ENCODE results near the gene MBTPS1.
A peak's percentile ranks its signal among the peaks of the same experiment; 100 is the strongest.

Gene MBTPS1

GRCh38 chr16:84098939-84099338, 17.8 kb downstream of the MBTPS1 start:
- no peak for DNase-seq (ENCODE audit: low read depth, low spot score)

GRCh38 chr16:84096447-84097005, 20.2 kb downstream of the MBTPS1 start:
- DNase-seq (ENCODE audit: low read depth, low spot score) = no peak

DNA sequence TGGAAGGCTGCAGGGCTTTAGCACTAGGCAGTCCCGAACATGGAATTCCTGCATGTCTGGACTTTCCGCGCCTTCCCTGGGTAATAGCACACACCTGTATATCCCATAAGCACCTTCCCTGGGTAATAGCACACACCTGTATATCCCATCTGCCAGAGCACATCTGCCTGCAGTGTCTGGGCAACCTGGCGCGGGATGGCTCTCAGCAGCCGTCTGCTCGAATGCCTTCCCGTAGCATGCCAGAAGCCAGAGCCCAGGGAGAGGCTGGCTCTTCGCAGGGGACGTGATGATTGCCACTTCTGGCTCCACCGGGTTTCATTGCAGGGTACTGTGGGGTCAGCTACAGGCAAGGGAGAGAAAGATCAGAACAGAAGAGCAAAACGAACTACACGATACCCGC, 21.3 kb downstream of the MBTPS1 start:
- no peak for DNase-seq (ENCODE audit: low read depth, low spot score)

DNA sequence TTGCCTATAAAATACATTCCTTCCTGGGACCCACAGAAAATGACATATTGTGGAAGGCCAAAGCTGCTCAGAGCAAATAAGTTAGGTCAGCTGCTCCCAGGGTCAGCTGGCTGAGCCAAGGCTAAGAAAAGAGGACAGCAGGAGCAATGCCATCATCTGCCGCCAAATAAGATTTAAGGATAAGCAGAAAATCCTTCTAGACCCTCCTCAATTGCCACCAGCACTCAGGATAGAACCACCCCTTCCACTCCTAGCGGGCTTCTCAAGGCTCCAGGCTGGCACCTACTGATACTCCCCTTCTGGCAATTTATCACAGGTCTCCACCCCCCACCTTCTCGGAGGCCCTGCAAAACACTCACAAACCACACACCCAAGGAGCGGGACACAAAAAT, 22.9 kb downstream of the MBTPS1 start:
- DNase-seq (ENCODE audit: low read depth, low spot score) = no peak

DNA sequence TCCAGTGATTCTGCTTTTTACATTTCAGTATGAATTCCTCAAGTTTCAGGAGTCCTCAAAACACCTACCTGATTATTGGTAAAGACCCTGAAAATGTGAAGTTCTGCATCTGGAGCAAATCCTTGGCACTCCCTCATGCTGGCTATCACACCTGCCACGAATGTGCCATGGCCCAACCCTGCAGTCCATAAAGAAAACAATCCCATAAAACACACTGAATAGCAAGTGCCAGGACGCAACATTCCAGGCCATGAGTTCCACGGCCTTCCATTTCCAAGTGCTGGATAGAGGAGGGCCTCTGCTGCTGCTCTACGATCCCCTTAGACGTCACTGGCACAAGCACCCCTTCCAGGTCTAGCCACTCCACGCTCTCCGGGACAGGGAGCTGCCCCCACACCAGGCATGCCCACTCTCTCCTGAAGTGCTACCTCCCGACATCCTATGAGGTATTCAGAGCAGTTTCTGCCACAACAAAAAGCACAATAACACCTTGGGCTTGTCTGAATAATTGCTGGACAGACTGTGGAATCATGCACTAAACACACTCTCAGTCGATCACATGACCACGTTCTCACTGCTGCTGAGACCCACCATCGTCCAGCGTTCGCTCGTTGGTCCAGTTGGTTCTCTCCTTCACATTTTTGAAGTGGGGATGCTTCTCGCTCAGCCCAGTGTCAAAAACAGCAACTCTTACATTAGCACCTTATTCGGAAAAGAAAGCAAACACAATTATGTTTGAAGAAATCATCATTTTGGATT, 23.4 kb downstream of the MBTPS1 start:
- DNase-seq (ENCODE audit: low read depth, low spot score) = no peak

GRCh38 chr16:84091460-84091859, 25.3 kb downstream of the MBTPS1 start:
- DNase-seq (ENCODE audit: low read depth, low spot score) = no peak

DNA sequence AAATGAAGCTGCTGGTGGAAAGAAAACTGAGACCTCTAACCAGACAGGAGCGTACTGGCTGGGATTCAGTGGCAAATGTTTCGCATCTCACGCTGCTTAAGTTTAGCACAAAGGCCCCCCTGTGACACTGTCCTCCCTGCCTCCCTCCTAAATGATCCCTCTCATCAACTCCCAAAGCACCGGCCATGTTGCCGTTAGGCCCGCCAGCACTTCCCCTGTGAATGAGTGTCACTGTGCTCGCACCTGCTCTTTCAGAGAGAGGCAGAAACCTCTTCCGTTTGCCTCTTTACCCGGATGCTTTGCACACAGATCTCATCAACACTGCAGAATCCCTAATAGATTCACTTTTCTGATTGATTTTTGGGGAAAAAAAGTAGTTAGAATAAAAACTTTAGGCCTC, 26.5 kb downstream of the MBTPS1 start:
- no peak for DNase-seq (ENCODE audit: low read depth, low spot score)

DNA sequence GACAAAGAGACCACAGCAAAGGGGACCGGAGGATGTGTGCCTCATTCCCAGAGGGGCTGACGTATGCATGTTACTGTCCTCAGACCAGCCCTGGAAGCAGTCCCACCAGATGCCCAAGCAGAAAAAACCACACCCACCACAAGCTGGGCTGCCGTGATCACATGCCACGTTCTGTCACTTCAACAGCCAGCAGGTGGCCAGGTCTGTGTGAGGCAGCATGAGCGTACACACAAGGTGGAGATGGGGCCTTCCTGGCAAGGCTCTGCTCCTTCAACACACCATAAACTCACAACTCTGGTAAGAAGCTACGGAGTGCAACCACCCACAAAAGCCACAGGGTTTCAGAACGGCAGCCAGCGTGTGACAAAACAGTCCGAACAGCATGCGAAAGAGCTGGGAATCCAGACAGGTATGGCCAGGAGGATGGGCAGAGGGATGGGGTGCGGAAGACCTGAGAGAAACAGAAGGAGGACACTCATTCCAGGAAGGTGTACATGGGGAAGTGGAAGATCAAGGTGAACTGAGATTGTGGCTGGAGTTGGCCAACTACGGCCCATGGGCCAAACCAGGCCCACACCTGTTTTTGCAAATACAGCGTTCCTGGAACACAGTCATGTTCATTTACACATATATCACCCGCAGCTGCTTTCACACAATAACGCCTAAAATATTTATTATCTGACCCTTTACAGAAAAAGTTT, 27.9 kb downstream of the MBTPS1 start:
- no peak for DNase-seq (ENCODE audit: low read depth, low spot score)

DNA sequence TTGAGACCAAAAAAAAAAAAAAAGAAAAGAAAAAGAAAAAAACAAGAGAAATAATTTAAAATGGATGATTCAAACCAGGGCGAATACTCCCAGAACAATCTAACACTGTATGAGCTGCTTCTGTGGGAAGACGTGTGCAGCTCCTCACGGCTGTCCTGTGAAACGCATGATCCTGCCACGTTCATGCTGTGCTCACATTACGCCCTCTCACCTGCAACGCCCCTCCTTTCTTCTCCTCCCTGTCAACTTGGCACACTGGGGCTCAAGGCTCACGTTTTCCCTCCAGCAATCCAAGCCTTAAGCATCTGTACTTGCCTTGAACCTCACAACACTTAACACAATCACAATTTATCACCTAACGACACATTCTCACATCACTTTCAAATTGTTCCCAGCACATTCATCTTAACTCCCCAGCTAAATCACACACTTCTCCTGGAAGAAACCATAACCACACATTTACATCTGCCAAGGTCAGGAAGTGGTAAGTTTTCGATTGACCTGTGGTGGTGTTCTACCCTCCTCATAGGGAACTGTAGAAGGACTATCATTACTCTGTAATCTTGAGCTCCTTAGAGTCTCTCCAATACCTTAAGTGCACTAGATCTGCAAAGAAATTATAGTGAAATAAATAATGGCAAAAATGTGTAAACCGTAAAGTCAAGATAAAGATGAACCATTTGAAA, 29.1 kb downstream of the MBTPS1 start:
- DNase-seq (ENCODE audit: low read depth, low spot score) = no peak

- no peak for DNase-seq (ENCODE audit: low read depth, low spot score)
Observed at GRCh38 chr16:84087001-84087400, 29.7 kb downstream of the MBTPS1 start.

GRCh38 chr16:84086341-84086740, 30.4 kb downstream of the MBTPS1 start:
- DNase-seq (ENCODE audit: low read depth, low spot score) = no peak

- DNase-seq (ENCODE audit: low read depth, low spot score) = no peak
Observed at GRCh38 chr16:84085773-84086172, 31.0 kb downstream of the MBTPS1 start.

GRCh38 chr16:84085271-84085667, 31.5 kb downstream of the MBTPS1 start:
- no peak for DNase-seq (ENCODE audit: low read depth, low spot score)

DNA sequence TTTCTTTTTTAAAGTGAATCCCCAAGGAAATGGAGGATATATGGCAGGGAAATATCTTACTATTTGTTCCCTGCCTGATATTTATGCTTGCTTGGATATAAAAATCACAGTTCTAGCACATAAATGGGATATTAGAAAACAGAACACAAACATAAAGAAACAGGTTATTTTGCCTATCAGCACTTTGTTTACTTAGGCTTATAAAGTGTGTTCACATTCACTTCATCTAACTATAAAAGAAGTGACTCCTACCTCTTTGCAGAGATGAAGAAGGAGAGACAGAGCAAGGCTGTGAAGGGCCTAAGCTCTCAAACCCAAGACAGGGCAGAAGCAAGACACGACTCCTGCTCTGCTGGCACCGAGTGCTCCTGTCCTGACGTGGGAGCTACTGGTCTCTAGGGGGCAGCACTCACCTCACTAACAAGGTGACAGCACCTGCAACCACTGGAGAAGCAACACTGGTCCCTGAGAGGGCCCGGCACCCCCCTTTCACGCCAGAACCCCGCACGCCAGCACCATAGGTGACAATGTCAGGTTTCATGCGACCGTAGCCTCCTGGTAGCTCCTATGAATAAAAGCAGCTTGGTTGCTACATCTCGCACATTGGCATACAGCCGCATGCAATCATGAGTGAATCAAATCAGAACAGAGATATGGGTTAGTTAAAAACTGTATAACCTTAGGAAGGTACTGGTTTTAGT, 32.0 kb downstream of the MBTPS1 start:
- peak; percentile 24 for DNase-seq (ENCODE audit: low read depth, low spot score)

DNA sequence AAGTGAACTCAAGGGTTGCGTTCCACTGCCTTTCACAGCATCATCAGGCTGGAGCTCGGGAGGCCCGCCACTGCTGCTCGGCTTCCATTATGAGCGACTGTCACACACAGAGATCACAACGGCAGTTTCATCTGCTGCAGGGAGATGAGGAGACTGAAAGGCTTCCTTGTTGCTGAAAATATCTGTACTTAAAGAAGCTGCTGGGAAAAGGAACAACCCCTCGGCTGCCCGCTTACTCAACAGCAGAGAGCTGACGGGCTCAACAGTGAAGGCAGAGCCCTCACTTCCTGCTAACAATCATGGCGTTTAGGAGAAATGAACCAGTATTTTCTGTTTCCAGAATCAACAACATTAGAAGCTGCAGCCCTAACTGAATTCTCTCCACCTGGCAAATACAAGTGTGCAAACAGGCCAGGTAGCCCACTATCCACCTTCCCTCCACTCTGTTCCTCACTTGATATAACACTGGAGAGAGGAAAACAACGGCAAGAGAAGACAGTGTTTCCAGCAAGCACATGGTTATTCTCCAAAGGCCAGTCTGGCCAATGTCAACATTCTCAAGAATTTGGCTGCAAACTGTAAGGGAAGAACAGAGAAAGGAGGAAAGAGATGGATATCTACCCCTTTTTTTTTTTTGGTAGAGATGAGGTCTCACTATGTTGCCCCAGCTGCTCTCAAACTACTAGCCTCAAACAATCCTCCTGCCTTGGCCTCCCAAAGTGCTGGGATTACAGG, 33.7 kb downstream of the MBTPS1 start:
- no peak for DNase-seq (ENCODE audit: low read depth, low spot score)

DNA sequence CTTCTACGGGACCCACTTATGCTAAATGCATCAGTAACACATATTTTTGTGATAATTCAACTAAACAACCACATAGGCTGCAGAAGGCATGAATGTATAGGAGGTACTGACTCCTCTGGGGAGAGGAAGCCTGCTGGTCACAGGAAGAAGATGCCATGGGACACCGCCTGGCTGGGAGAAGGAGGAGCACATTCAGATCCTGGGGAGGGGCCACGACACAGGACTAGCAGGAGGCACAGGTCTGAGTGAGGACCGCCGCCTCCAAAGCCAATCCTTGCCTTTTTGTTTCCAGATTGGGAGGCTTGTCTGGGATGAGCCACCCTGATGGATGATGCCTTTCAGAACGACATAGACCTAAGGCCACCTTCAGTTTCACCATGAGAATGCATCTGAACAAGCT, 34.6 kb downstream of the MBTPS1 start:
- no peak for DNase-seq (ENCODE audit: low read depth, low spot score)

GRCh38 chr16:84081446-84081989, 35.2 kb downstream of the MBTPS1 start:
- DNase-seq (ENCODE audit: low read depth, low spot score) = no peak

DNA sequence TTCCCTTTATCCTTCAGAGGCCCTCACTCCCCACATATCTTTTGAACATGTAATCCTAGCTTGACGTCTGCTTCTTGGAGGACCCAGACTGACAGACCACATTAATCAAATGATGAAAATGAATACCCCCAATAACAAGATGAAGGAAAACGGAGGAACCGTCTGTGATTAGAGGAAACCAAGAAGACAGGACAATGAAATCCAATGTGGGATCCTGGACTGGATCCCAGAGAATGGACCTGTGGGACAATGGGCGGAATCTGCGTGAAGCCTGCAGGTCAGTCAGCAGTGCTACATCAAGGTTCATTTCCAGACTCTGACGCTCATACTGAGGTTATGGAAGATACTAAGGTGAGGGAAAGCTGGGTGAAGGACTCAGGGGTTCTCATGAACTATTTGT, 35.9 kb downstream of the MBTPS1 start:
- no peak for DNase-seq (ENCODE audit: low read depth, low spot score)

DNA sequence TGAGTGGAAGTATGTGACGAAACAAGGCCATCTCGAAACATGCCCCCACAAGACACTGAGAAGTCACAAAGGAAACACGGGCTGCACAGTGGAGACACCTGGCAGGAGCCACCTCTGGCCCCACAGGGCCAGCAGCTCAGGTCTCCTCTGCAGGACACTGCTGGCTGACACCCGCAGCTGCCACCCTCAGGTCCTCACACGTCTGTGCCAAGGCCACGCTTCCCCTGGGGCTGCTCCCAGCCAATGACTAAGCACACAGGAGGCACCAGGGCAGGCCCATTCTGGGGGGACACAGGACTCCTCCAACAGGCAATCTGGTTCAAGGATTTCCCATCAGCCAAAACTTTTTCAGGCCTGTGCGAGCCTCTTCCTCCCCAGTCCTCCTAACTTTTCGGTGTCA, 36.4 kb downstream of the MBTPS1 start:
- no peak for DNase-seq (ENCODE audit: low read depth, low spot score)

- DNase-seq (ENCODE audit: low read depth, low spot score) = no peak
Observed at GRCh38 chr16:84079664-84080063, 37.1 kb downstream of the MBTPS1 start.

DNA sequence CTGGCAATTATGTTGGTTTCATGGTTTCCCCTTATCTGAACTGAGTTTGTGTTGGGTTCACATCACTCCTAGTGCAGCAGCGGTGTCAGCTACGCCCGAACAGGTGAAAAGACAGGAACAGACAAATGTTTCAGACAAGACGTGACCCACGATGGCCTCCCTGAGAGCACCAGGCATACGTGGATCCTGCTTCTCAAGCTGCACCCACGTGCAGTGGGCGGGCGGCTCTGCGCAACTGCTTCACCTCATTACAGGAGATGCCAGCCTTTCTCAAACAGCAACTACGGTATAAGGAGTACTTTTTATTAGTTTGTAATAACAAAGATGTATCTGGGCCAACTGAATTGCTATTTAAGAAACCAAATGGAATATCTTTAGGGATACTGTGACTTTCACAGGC, 41.4 kb downstream of the MBTPS1 start:
- DNase-seq (ENCODE audit: low read depth, low spot score) = no peak
